BJ (cell line): ENCODE measurements around the gene CDH23. TPM values are rescaled to one million over a fixed set of nuclear protein-coding genes. Genes with fewer than 3 reads are reported as not detected.

Experiments used
- CTCF ChIA-PET: fragments of 350-600 bp; formaldehyde crosslinking; extraction: SDS; loops from one replicate; lab custom pipeline; 2021; ENCODE audit warnings: antibody characterized with exemption, inconsistent platforms; lab: Yijun Ruan, JAX
- POLR2A ChIA-PET: fragments of 300-600 bp; sonication (Branson Sonifier 250); formaldehyde crosslinking; extraction: SDS; loops from one replicate; lab custom pipeline; 2021; ENCODE audit warnings: antibody characterized with exemption; lab: Charles Lee
- DNase-seq: peaks from one replicate; pipeline ENCODE4 v3.0.0-alpha.2; 2011; ENCODE audit warnings: low read depth
- H3K27me3 ChIP-seq: 2 replicates; pipeline ENCODE4 v1.6.0; 2011; ENCODE audit warnings: low read length; ENCODE audit not compliant: control insufficient read depth, insufficient read depth
- H3K36me3 ChIP-seq: 2 replicates; pipeline ENCODE4 v1.5.1; 2011; ENCODE audit warnings: low read length; ENCODE audit not compliant: control insufficient read depth, insufficient read depth
- H3K4me3 ChIP-seq: 2 replicates; pipeline ENCODE4 v1.5.1; 2011; ENCODE audit warnings: low read depth, mild to moderate bottlenecking, control low read depth, low read length
- CTCF ChIP-seq: IDR thresholded peaks from 2 replicates; pipeline ENCODE4 v1.5.1; 2011; ENCODE audit warnings: low read depth, mild to moderate bottlenecking, control low read depth, inconsistent platforms, low read length, moderate library complexity; ENCODE audit not compliant: insufficient read depth
- polyA plus RNA-seq: library from polyadenylated mRNA; depleted of rRNA; stranded (reverse); fragments of >200 nt; gene quantifications from 2 replicates; pipeline ENCODE4 v1.2.3, GENCODE V29; 2011

Gene CDH23
- polyA plus RNA-seq, 1 experiment: 0.05 TPM

GRCh38 chr10:71825217-71825616 is 428.5 kb downstream of the CDH23 start:
- ChIA-PET POLR2A (no interaction called here), CTCF (interaction anchor here (1.7 kb wide), 1 partner anchor 14 kb away, joined by 6 read pairs; no protein-coding TSS in a partner anchor)
- DNase-seq: no peak
- H3K27me3 ChIP-seq: no peaks in the 10 kb centered on the region
- H3K36me3 ChIP-seq: peaks cover 39% of the 10 kb centered on the region
- H3K4me3 ChIP-seq: no peak overlapping the region
- TF ChIP-seq CTCF: no peak

DNA sequence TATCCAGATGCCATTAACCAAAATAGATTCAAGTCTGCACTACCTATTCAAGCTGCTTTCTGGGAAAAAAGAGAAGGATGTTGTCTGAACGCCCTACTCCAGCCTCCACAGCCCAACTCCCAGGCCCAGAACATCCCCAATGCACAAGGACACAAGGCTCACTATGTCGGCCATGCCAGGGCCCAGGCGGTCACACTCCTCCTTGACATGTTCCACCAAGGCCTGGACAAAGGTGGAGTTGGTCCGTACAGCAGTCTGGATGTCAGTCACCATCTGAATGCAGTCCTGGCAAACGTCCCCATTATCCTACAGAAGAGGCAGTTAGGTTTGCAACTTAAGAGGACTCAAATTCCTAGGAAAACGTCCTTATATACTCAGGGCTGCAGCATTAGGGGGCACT is 431.1 kb downstream of the CDH23 start:
- Histone ChIP-seq H3K36me3 (peaks cover 45% of the 10 kb centered on the region), H3K4me3 (no peak overlapping the region), H3K27me3 (no peaks in the 10 kb centered on the region)
- DNase-seq: no peak
- ChIA-PET CTCF (no interaction called here), POLR2A (no interaction called here)
- TF ChIP-seq CTCF: no peak

GRCh38 chr10:71828702-71829101 is 432.0 kb downstream of the CDH23 start:
- ChIA-PET CTCF (interaction anchor here (1.0 to 3.2 kb wide), 2 partner anchors 17 to 68 kb away, joined by 5 to 14 read pairs; no protein-coding TSS in a partner anchor), POLR2A (no interaction called here)
- no peaks in the 10 kb centered on the region for H3K27me3 ChIP-seq
- no peak for TF ChIP-seq CTCF
- DNase-seq: no peak
- H3K4me3 ChIP-seq: no peak overlapping the region
- peaks cover 43% of the 10 kb centered on the region for H3K36me3 ChIP-seq

- no peak for TF ChIP-seq CTCF
- peaks cover 39% of the 10 kb centered on the region for H3K36me3 ChIP-seq
- DNase-seq: no peak
- ChIA-PET CTCF (interaction anchor here (1.0 to 3.2 kb wide), 5 partner anchors 14 to 220 kb away, joined by 3 to 14 read pairs (median 4); no protein-coding TSS in a partner anchor), POLR2A (no interaction called here)
- H3K4me3 ChIP-seq: no peak overlapping the region
- no peaks in the 10 kb centered on the region for H3K27me3 ChIP-seq
Measured at GRCh38 chr10:71829171-71829570, 432.5 kb downstream of the CDH23 start.

GRCh38 chr10:71829896-71830295 is 433.2 kb downstream of the CDH23 start:
- TF ChIP-seq CTCF: no peak
- DNase-seq: no peak
- peaks cover 35% of the 10 kb centered on the region for H3K36me3 ChIP-seq
- ChIA-PET CTCF (interaction anchor here (1.2 to 3.2 kb wide), 4 partner anchors 15 to 219 kb away, joined by 3 to 14 read pairs (median 4); no protein-coding TSS in a partner anchor), POLR2A (no interaction called here)
- H3K27me3 ChIP-seq: no peaks in the 10 kb centered on the region
- no peak overlapping the region for H3K4me3 ChIP-seq
